NCI-H187 treated with DMSO at 0.1 percent for 48 hours (cell line): Measurements from ENCODE around the gene OSBPL1A.
A peak's percentile ranks its signal among the peaks of the same experiment; 100 is the strongest.

Source experiments
- DNase-seq: peaks from one replicate; lab custom pipeline; 2025; lab: John Stamatoyannopoulos, UW

The OSBPL1A gene

DNA sequence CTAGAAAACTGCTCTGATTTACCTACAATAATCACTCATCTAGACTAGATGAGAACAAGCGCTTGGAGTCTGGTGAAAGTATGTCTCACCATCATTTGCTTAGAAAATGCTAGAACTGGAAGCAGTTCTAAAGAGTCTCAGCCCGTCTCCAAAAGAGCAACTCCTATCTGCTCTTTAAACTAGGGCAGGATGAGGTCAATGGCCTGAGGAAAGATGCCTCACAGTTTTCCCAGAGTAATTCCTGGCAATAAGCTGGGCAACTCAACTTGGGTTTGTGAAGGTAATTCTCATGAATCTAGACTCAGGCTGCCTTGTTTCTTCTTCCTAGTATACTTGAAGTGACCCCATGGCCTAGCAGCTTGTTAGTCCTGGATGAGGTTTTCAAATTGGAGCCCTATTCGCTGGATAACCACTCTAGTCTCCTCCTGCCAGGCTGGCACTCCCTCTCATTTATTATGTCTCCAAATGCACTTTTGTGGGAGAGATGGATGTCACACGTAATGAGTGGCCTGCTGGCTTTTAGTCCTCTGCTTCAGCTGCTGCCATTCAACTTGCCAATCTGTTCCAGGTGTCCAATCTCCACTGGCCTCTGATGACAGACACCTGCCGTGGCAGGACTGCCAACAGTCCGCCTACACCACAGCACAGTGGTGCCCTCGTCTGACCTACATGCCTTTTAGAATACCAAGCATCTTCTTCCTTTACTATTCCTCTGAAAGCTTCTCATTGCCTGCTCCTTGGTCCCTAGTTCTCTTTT, 177.9 kb downstream of the OSBPL1A start:
- DNase-seq = peak; percentile 16

DNA sequence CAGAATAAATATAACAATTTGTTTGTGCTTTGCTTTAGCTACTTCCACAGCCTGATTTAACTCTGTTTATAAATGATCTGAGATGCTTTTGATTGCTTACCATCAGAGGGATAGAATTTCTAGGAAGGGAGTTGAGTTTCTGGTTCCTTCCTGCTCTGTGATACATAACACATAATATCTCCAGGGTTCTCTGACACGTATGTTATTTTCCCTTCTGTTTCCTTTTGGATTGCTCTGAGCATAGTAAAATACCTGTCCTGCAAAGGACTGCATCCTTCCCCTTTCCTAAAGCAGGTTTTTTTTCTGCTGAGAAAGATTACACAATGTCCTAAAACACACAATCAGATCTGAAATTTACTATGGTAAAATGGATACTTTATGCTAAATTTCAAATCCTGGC, 182.7 kb downstream of the OSBPL1A start:
- DNase-seq = no peak

DNA sequence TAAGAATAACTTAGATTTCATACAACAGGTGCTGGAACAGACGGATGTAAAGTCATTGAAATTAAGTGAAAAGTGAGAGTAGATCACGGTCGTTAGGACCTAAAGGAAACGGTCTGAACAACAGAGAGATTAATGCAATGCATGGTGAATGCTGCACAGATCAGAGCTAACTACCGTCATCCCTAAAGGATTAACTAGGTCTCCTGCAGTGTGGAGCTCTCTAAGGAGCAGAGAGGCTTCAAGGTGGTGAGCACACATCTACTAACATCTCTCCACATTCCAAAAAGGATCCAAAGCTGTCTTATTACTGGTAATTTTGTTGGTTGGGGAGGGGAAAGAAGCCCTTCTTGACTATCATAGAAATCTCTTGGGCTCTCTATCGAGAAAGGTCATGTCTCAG, 183.5 kb downstream of the OSBPL1A start:
- DNase-seq = no peak

DNA sequence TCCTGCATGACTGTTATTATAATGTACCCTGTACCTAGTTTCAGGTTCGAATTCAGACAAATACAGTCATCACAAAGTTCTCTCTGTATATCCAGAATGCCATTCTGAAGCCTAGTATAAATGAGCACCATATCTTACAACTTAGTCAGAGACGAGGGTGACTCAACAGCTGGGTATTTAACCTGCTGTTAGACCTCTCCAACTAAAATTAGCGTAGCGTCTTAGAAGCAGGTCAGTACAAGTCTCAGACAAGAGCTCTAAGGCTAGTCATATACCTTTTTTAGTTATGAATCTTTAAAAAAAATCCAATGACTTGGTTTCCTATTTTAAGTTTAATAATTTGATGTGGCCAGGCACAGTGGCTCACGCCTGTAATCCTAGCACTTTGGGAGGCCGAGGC, 184.7 kb downstream of the OSBPL1A start:
- no peak for DNase-seq

DNA sequence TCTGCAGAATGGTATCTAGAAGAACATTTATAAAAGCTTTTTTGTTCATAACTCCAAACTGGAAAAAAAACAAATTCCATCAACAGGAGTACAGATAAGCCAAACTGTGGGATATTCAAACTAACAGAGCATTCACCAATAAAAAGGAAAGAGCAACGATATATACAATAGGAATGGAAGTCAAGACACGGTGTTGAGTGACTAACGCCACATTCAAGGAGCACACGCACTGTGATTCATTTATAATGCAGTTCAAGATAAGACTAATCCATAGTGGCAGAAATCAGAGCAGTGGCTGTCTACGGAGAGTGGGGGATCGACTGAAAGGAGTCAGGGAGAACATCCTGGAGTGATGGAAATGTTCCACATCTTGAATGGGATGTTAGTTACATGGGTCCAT, 188.1 kb downstream of the OSBPL1A start:
- no peak for DNase-seq

DNA sequence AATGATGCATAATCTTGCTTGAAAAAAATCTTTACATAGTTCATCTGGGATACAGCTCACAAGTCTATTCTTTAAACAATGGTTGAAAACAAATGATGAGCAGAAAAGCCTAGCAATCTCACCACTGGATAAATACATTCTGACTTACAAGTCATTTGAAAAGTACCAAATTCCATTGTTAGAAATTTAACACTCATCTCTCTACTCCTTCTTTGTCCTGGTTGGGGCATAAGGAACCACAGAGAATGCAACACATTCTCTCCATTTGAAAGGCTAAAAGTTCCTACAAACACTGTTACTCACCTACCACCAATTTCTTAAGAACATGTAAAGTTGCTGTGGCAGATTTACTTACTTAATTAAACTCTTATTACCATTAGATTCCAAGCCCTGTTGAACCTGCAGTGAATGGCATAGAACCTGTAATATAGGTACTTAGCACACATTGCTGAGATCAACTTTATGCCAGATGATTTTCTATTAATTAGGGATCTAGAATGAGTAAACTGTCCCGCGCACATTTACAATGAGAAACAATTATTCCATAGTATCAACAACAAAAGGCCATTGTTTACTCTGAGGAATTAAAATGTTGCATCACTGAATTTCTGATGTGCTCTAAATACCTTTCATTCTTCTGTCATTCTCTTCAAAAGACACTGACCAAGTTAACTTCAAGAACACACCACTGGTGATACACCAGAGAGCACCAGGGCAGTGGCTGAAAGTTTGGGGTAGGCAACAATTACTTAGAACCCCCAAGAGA, 189.2 kb downstream of the OSBPL1A start:
- DNase-seq = no peak

DNA sequence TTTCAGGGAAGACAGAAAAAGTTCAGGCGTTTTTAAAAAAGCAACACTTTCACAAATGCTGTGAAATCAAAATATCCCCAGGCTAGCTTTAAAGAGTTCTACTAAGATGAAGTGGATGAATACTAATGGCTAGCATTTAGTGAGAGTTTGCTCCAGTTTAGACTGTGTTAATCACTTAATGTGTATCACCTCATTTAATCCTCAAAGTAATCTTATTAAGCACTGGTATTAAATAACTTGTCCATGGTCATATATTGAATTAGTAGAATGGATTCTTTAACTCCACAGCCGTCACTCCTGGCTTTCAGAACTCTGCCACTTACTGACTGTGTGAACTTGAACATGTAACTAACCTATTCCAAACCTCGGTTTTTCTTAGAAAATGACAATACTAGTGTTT, 192.7 kb downstream of the OSBPL1A start:
- no peak for DNase-seq

DNA sequence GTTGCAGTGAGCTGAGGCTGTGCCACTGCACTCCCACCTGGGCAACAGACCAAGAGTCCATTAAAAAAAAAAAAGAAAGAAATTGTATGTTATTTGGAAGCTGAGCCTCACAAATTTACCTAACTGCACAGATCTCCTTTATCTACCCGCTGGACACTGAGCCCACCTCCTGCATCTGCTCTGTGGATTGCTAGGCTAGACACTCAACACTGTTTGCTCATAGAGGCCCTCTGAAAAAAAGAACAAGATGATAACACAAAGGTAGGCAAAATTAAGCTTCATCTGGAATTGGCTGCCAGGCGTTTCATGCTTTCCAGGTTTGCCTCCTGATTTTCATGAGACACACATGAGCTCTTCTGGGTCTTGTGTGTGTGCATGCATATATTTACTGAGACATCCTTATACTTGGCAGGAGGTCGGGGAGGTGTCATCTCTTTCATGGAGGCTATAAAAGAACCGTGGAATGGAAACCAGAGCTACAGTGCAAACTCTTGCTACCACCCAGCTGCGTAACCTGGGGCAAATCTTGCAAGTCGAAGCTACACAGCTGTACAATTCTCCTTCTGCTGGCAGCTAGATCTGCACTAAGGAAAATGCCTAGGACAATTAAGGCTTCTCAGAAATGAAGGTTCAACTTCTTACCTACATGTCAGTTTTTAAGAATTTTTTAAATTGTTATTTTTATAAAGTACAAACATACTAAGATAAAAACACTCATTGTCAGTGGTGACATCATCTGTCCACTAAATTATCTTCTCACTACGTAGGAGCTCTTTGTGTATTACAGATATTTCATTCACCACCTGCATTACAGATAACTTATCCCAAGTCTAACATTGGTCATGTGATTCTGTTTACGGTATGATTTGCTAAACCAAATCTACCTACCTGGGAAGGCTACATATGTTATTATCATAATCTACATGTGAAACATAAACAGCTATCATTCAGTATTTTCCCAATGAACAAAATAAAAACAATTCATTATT, 195.6 kb downstream of the OSBPL1A start:
- DNase-seq = no peak

DNA sequence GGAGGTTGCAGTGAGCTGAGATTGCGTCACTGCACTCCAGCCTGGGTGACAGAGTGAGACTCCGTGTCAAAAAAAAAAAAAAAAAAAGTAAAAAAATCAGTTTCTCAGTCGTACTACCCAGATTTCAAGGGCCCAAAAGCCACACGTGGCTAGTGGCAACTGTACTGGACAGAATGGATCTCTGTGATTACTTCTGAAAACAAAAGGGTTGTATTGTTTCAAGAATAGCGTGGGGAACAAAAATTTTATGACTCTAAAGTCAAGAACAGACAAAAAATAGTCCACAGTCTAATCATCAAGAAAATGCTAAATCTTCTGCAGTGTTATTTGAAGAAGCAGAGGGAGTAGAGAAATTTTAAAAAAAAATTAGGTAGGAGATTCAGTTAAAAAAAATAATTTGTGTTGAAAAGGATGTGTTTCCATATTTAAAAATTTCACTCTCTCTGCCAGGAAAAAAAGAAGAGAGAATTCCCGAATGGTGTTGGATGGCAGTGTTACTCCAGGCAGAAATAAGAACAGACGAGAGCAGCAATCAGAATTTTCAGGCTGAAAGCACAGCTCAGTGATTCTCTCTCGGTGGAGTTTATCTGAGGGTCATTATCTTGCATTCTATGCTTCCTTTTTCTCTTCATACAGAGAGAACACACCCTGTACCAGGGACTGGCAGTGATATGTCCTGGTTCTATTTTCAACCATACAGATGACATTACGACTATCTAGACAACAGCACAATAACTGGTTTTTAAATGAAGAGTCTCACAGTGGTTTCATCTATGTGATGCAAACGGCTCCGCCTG, 196.9 kb downstream of the OSBPL1A start:
- no peak for DNase-seq

DNA sequence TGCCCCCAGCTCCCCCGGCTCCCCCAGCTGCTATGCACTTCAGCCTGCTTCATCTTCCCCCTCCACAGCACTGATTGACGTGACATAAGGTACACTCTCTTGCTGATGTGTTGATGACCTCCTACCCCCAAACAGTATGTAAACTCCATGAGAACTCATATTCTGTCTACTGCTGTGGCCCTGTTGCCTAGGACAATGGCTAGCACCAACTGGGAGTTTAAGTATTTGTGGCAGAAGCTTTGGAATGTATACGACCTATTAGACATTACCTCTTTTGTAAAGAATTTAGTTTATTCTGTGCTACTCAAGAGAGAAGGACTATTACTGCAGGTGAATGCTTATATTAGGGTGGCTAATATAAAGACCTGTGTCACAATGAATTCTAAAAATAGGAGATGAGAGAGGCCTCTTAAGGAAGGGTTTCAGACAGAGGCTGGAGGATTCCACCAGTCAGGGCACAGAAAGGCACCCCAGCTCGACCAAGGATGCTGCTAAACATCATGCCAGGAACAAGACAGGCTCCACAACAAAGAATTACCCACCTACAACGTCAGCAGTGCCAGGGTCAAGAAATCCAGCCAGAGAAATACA, 198.2 kb downstream of the OSBPL1A start:
- DNase-seq = no peak

DNA sequence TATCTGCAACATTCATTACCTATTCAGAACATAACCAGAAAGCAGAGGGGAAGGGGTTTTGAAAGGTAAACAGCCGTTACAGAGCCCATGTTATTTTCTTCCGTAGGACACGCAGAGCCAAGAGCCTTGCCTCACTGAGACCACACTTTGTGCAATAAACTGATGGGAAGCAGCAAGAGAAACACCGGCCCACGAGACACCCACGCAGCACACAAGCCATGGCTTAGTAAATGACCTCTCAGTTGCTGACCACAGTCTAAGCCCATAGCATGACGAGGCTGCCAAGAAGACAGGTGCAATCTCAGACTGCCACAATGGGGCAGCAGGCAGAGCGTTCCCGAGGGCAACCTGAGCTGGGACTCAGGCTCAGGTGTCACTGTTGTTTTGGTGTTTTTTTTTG, 199.2 kb downstream of the OSBPL1A start:
- no peak for DNase-seq

DNA sequence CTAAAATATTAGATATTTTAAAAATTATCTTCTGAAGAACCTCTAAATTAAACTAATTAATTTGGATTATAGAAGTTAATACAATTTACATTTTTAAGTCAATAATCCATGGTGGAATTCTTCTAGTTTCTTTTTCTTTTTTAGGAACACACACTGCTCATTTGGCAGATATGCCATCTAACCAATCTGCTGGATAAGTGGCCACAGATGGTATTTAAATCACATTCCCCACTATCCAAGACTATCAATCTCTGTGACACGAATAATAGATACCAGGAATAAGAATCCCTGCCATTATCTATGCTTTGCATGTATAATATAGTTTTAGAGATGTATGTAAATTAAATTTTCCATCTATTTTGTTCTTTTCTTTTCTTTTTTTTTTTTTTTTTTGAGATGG, 200.2 kb downstream of the OSBPL1A start:
- no peak for DNase-seq

DNA sequence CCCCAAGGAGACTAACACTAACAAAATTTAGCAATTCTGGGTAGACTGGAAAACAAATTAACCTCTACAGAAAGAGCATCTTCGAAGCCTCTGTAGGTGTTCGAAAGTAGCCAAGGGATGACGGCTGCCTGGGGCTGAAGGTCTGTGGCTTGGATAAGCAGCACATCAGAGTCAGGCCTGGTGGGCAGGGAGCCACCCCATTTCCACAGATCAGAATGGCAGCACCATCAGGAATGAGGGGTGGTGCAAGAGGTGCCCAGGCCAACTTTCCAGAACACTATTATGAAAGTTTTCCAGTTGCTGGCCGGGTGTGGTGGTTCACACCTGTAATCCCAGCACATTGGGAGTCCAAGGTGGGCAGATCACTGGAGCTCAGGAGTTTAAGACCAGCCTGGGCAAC, 200.9 kb downstream of the OSBPL1A start:
- no peak for DNase-seq

DNA sequence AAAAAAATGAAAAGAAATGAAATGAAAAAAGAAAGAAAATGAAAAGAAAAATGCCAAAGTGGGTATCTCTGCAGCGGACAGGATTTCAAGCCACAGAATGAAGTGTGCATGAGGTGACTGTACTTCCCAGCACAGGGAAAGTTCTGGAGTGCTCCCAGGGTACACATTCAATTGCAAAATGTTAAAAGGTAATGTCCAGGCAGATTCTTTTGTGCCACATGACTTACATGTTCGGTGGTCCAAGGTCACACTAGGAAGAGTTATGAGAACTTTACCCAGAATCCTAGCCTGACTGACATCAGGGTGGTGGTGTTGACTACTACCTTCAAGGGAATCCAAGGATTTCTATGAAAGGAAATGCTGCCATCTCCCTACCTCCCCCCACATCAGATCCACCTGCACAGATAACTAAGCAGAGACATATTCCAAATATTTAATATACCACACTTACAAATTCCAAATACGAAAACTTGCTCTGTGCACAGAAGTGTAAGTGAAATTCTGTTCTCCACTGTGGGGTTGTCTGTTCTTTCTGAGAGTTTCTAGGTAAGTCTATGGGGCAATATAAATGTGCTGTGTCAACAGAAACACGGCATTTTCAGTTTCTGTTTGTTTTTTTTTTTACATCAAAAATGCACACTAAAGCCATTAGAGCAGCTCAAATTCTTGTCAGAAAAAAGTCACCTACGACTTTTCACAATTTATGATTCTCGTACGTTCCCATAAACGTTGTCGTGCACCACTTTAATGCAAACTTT, 202.1 kb downstream of the OSBPL1A start:
- no peak for DNase-seq

DNA sequence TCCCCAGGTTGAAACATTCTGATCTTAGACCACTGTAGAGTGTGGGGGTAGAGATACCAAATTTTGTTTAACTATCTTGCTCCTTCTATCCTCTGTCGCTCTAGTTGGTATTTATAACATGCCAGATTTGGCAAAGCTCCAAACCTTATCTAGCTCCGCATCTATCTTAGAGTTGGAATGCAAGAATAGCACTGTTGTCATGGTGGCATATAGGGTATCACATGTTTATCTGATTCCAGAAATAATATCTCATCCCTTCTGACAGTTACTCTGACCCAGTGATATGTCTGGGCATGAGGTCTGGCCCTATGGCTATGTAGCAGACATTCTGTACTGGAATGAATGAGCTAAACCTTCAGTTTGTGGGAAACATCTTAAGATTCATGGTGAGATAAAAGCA, 207.0 kb downstream of the OSBPL1A start:
- DNase-seq = no peak

DNA sequence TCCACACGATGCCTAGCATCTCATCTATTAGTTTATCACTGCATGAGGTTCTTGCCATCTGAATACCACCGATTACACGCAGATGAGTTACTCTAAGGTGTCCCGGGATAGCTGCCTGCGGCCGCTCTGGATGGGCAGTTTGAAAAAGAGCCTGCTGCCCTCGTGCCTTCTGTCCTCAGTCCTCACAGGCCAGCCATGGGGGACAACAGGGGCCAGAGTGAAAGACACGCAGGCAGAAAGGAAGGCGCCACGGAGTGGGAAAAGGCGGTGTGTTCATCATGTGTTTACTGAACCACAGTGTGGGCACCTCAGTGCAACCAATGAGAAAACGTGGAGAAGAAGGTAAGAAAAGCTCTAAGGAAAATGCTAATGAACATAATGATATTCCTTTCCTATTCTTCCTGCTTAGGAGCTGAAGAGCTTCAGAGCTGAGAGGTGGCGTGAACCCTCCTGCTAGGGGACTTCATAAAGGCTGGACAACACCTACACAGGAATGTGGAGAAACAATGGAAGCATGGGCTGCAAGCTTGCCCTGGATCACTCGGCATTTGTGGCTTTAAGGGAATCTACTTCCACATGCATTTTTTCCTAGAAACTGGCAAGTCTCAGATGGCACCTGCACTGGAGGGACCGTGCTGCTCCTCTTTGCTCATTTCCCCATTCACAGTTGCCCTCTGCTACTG, 207.8 kb downstream of the OSBPL1A start:
- no peak for DNase-seq

DNA sequence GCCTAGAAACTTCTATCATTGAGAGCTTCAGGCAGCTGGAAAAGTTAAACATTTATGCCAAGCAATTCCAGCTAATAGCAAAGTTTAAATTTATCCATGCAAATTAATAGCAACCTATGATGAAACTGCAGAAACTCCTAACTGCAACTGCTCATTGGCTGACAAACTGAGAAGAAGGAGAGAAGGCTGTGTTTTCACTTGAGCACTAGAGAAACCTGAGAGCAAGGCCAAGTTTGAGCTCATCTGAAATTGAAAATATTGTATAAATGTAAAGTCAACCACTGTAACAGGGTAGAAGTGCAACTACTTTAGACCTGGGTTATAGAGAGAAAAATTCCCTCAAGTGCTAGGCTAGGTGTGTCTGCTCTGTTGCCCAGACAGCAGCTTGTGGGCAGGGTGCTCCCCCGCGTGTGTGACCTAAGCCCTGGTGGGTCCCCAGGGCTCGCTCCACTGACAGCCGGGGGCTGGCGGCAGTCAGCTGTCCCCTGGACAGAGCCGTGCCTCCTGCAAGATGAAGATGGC, 208.6 kb downstream of the OSBPL1A start:
- no peak for DNase-seq

DNA sequence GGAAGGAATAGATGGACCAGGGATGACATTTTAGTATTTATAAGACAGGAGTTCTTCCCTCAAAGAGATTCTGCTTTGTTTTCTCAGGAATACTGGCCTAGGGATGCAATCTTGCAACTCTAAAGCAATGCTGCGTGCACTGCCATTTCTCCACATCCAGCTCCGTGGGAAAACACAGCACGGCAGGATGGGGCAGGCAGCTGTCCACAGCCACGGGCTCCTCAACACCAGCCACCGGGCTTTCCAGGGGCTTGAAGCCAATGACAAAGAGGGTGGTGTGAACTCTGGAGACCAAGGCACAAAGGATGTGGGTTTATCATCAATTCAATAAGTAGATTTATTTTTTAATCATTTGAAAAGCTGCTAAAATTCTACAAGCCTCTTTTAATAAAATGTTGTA, 209.5 kb downstream of the OSBPL1A start:
- no peak for DNase-seq

DNA sequence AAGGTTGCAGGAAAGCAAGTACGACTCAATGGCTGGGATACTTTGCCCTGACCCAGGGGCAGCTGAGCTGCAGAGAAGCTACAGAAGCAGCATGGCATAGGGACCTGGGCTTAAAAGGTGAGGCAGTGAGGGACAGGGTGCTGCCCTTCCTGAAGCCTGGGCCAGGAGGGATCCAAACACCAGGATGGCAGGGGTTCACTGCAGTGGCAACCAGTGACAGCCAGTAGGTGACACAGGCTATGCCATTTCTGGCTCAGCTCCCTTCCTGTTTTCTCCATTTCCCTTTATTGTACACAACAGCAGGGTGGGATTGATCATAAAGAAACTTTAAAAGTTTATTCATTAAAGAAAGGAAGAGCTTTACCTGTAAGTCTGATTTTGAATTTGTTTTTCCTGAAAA, 209.9 kb downstream of the OSBPL1A start:
- DNase-seq = no peak

DNA sequence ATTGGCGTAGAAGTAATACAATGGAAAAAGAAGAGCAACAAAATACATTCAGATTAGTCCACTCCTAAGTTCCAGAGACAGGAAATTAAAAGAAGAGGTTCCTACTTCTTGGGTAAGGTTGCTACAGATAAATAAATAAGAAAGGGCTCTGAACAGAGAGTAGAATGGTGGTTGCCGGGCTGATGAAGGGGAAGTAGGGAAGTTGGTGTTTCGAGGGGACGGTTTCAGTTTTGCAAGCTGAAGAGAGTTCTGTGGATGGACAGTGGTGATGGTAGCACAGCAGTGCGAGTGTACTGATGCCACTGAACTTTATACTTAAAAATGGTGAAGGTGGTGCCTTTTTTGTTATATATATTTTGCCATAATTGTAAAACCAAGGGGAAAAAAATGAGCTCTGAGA, 210.6 kb downstream of the OSBPL1A start:
- DNase-seq = no peak
